HG03280 (cell line): ENCODE data around the gene RNF150.

Source experiments
- ATAC-seq: cut with Tn5 transposase; IDR thresholded peaks from one replicate; pipeline ENCODE4 v1.9.1; 2021; ENCODE audit warnings: mild to moderate bottlenecking, moderate library complexity; ENCODE audit not compliant: unreplicated experiment

RNF150 gene

GRCh38 chr4:140986045-140986444 lies 147.2 kb downstream of the RNF150 start:
- ATAC-seq, result no peak

GRCh38 chr4:140982613-140983340 lies 150.5 kb downstream of the RNF150 start:
- no peak for ATAC-seq

GRCh38 chr4:140980426-140981200 lies 152.7 kb downstream of the RNF150 start:
- no peak for ATAC-seq

- ATAC-seq, result no peak
These were observed 156.5 kb downstream of the RNF150 start for GRCh38 chr4:140976768-140977167.

GRCh38 chr4:140971077-140971792 lies 162.0 kb downstream of the RNF150 start:
- no peak for ATAC-seq

- no peak for ATAC-seq
These were observed 164.0 kb downstream of the RNF150 start for GRCh38 chr4:140969296-140969695.

- no peak for ATAC-seq
These were observed 164.9 kb downstream of the RNF150 start for GRCh38 chr4:140968371-140968770.

GRCh38 chr4:140963883-140964282 lies 169.4 kb downstream of the RNF150 start:
- ATAC-seq, result no peak

GRCh38 chr4:140955641-140956040 lies 177.6 kb downstream of the RNF150 start:
- ATAC-seq, result no peak

- no peak for ATAC-seq
These were observed 180.6 kb downstream of the RNF150 start for GRCh38 chr4:140952717-140953116.

- ATAC-seq, result no peak
These were observed 185.8 kb downstream of the RNF150 start for GRCh38 chr4:140947506-140947905.

- ATAC-seq, result no peak
These were observed 188.2 kb downstream of the RNF150 start for GRCh38 chr4:140945106-140945505.

GRCh38 chr4:140944572-140944971 lies 188.7 kb downstream of the RNF150 start:
- no peak for ATAC-seq

- no peak for ATAC-seq
These were observed 189.1 kb downstream of the RNF150 start for GRCh38 chr4:140944199-140944515.

GRCh38 chr4:140943486-140944198 lies 189.6 kb downstream of the RNF150 start:
- no peak for ATAC-seq

GRCh38 chr4:140940589-140940988 lies 192.7 kb downstream of the RNF150 start:
- no peak for ATAC-seq

GRCh38 chr4:140937866-140938265 lies 195.4 kb downstream of the RNF150 start:
- no peak for ATAC-seq

GRCh38 chr4:140935254-140935653 lies 198.0 kb downstream of the RNF150 start:
- ATAC-seq, result no peak

- no peak for ATAC-seq
These were observed 200.7 kb downstream of the RNF150 start for GRCh38 chr4:140932501-140933045.

GRCh38 chr4:140931911-140932310 lies 201.4 kb downstream of the RNF150 start:
- ATAC-seq, result no peak

GRCh38 chr4:140930557-140930956 lies 202.7 kb downstream of the RNF150 start:
- ATAC-seq, result no peak
